ENCODE measurements around the gene NXPE3.

- TF ChIP-seq CTCF (IDR thresholded peaks at IDR 0.05), result no peak
- TF ChIP-seq POLR2A (IDR thresholded peaks at IDR 0.05), result no peak
Observed at GRCh38 chr3:101814835-101815234, 35.8 kb downstream of the NXPE3 start.

Measured in Peyer's patch (tissue), 4 donors.